BE2C (cell line): ENCODE measurements around the gene FBXO31.
"Not testable (repeated sequence)": the region's sequence is repeated elsewhere in the genome, so short reads cannot be mapped to it uniquely, and the experiment has no call there.

ENCODE experiments used
- DNase-seq: peaks from one replicate; pipeline ENCODE4 v3.0.0-alpha.2; 2020
- H3K27me3 ChIP-seq: fragments of 250-450 bp; sonication (Bioruptor Pico); 2 replicates; pipeline ENCODE4 v1.5.1; 2020; ENCODE audit warnings: mild to moderate bottlenecking
- H3K36me3 ChIP-seq: fragments of 250-450 bp; sonication (Bioruptor Pico); 2 replicates; pipeline ENCODE4 v1.5.1; 2020; ENCODE audit warnings: mild to moderate bottlenecking
- H3K4me1 ChIP-seq: fragments of 250-450 bp; sonication (Bioruptor Pico); 2 replicates; pipeline ENCODE4 v1.5.1; 2020
- H3K4me3 ChIP-seq: 2 replicates; pipeline ENCODE4 v1.5.1; 2011; ENCODE audit warnings: low read depth, low read length
- H3K9me3 ChIP-seq: fragments of 250-450 bp; sonication (Bioruptor Pico); 2 replicates; pipeline ENCODE4 v1.5.1; 2020
- CTCF ChIP-seq: IDR thresholded peaks from 2 replicates; pipeline ENCODE4 v1.5.1; 2012; ENCODE audit warnings: mild to moderate bottlenecking, low read depth, low read length

The FBXO31 gene

GRCh38 chr16:87390641-87391323 is 7.2 kb upstream of the FBXO31 start:
- Histone ChIP-seq H3K27me3 (no peaks in the 10 kb centered on the region), H3K36me3 (no peaks in the 10 kb centered on the region), H3K9me3 (no peaks in the 10 kb centered on the region), H3K4me3 (peak overlapping the region; percentile 60; the same call in 1 of the 2 replicates), H3K4me1 (peaks cover 10% of the 10 kb centered on the region)
- TF ChIP-seq CTCF, result no peak
- DNase-seq, result no peak

- not testable (repeated sequence) for DNase-seq, H3K4me3 ChIP-seq, H3K27me3 ChIP-seq, H3K36me3 ChIP-seq, H3K9me3 ChIP-seq
- H3K4me1 ChIP-seq, result peaks cover 10% of the 10 kb centered on the region
Observed at GRCh38 chr16:87389914-87390313, 6.3 kb upstream of the FBXO31 start.

- TF ChIP-seq CTCF, result no peak
- no peaks in the 10 kb centered on the region for H3K27me3 ChIP-seq
- no peaks in the 10 kb centered on the region for H3K9me3 ChIP-seq
- no peak for DNase-seq
- peaks cover 10% of the 10 kb centered on the region for H3K4me1 ChIP-seq
- H3K4me3 ChIP-seq, result no peak overlapping the region
- no peaks in the 10 kb centered on the region for H3K36me3 ChIP-seq
Observed at GRCh38 chr16:87389245-87389644, 5.7 kb upstream of the FBXO31 start.

GRCh38 chr16:87388818-87389134 is 5.2 kb upstream of the FBXO31 start:
- no peaks in the 10 kb centered on the region for H3K27me3 ChIP-seq
- no peak for TF ChIP-seq CTCF
- DNase-seq, result no peak
- peak overlapping the region; percentile 40 for H3K4me3 ChIP-seq
- H3K9me3 ChIP-seq, result no peaks in the 10 kb centered on the region
- peaks cover 10% of the 10 kb centered on the region for H3K4me1 ChIP-seq
- no peaks in the 10 kb centered on the region for H3K36me3 ChIP-seq

- H3K4me3 ChIP-seq, result peak overlapping the region; percentile 40
- DNase-seq, result peak; percentile 93
- H3K4me1 ChIP-seq, result peaks cover 10% of the 10 kb centered on the region
- no peaks in the 10 kb centered on the region for H3K27me3 ChIP-seq
- TF ChIP-seq CTCF, result no peak
- no peaks in the 10 kb centered on the region for H3K36me3 ChIP-seq
- H3K9me3 ChIP-seq, result no peaks in the 10 kb centered on the region
Observed at GRCh38 chr16:87387942-87388817, 4.6 kb upstream of the FBXO31 start.

GRCh38 chr16:87384875-87385167 is 1.2 kb upstream of the FBXO31 start:
- not testable (repeated sequence) for H3K36me3 ChIP-seq, H3K9me3 ChIP-seq, DNase-seq, H3K27me3 ChIP-seq
- peak overlapping the region; percentile 69 for H3K4me3 ChIP-seq
- peaks cover 10% of the 10 kb centered on the region for H3K4me1 ChIP-seq

GRCh38 chr16:87384162-87384874 is 742 bp upstream of the FBXO31 start:
- TF ChIP-seq CTCF, result no peak
- peaks cover 10% of the 10 kb centered on the region for H3K4me1 ChIP-seq
- peak; percentile 84 for DNase-seq

More at GRCh38 chr16:87384162-87384874, 742 bp upstream of the FBXO31 start:
- Histone ChIP-seq H3K9me3 (no peaks in the 10 kb centered on the region), H3K4me3 (peak overlapping the region; percentile 69), H3K27me3 (no peaks in the 10 kb centered on the region), H3K36me3 (no peaks in the 10 kb centered on the region)
